ENCODE results near the gene MYPN. TPM values are rescaled to one million over a fixed set of nuclear protein-coding genes. Genes with fewer than 3 reads are reported as not detected.

MYPN gene
- polyA plus RNA-seq (2012; ENCODE audit: insufficient read depth, insufficient read length, low read depth): not detected

GRCh38 chr10:68109331-68109730, at the start of gene MYPN:
Gene MYPN, plus strand, starts transcription at chr10:68109488. Its CDS starts 11,951 bp downstream, at chr10:68121439.
- Histone ChIP-seq H3K4me3 (ENCODE audit: low read depth, low read length) (no peak within 1 kb of the TSS), H3K27me3 (no peaks in the 10 kb centered on the region), H3K9me3 (no peaks in the 10 kb centered on the region), H3K4me1 (peaks cover 6% of the 10 kb centered on the region; the same call in 1 of the 2 replicates), H3K36me3 (no peaks in the 10 kb centered on the region)
- DNase-seq: no peak
- TF ChIP-seq CTCF (IDR thresholded peaks at IDR 0.05; ENCODE audit: low read depth, low read length): no peak

- DNase-seq: no peak
- no peak for TF ChIP-seq CTCF (IDR thresholded peaks at IDR 0.05; ENCODE audit: low read depth, low read length)
- no peak overlapping the region for H3K4me3 ChIP-seq (ENCODE audit: low read depth, low read length)
- peaks cover 5% of the 10 kb centered on the region; the same call in 1 of the 2 replicates for H3K36me3 ChIP-seq
- no peaks in the 10 kb centered on the region for H3K27me3 ChIP-seq
- no peaks in the 10 kb centered on the region for H3K9me3 ChIP-seq
- H3K4me1 ChIP-seq: no peaks in the 10 kb centered on the region
Measured at GRCh38 chr10:68067029-68067428, 42.3 kb upstream of the MYPN start.

GRCh38 chr10:68067508-68067907, 41.8 kb upstream of the MYPN start:
- H3K4me3 ChIP-seq (ENCODE audit: low read depth, low read length): no peak overlapping the region
- no peaks in the 10 kb centered on the region for H3K9me3 ChIP-seq
- DNase-seq: no peak
- no peaks in the 10 kb centered on the region for H3K27me3 ChIP-seq
- peaks cover 5% of the 10 kb centered on the region; the same call in 1 of the 2 replicates for H3K36me3 ChIP-seq
- TF ChIP-seq CTCF (IDR thresholded peaks at IDR 0.05; ENCODE audit: low read depth, low read length): no peak
- H3K4me1 ChIP-seq: no peaks in the 10 kb centered on the region

- no peaks in the 10 kb centered on the region for H3K9me3 ChIP-seq
- no peak for DNase-seq
- no peaks in the 10 kb centered on the region for H3K27me3 ChIP-seq
- peak overlapping the region; percentile 91 for H3K4me3 ChIP-seq (ENCODE audit: low read depth, low read length)
- peaks cover 5% of the 10 kb centered on the region; the same call in 1 of the 2 replicates for H3K4me1 ChIP-seq
- TF ChIP-seq CTCF (IDR thresholded peaks at IDR 0.05; ENCODE audit: low read depth, low read length): no peak
- peaks cover 5% of the 10 kb centered on the region; the same call in 1 of the 2 replicates for H3K36me3 ChIP-seq
Measured at GRCh38 chr10:68073631-68074030, 35.7 kb upstream of the MYPN start.

- peaks cover 5% of the 10 kb centered on the region; the same call in 1 of the 2 replicates for H3K4me1 ChIP-seq
- H3K36me3 ChIP-seq: peaks cover 5% of the 10 kb centered on the region; the same call in 1 of the 2 replicates
- H3K9me3 ChIP-seq: no peaks in the 10 kb centered on the region
- no peaks in the 10 kb centered on the region for H3K27me3 ChIP-seq
- H3K4me3 ChIP-seq (ENCODE audit: low read depth, low read length): peak overlapping the region; percentile 91
- TF ChIP-seq CTCF (IDR thresholded peaks at IDR 0.05; ENCODE audit: low read depth, low read length): no peak
- DNase-seq: no peak
Measured at GRCh38 chr10:68074031-68074774, 35.1 kb upstream of the MYPN start.
